PC-3 (cell line): ENCODE data around the gene AGAP1.

ENCODE experiments used
- CTCF ChIP-seq: fragments of 300-600 bp; sonication (generic); conservative IDR thresholded peaks from 2 replicates; pipeline ENCODE4 v1.5.1; 2017; ENCODE audit warnings: antibody characterized with exemption, low read depth, mild to moderate bottlenecking, low read length
- EZH2 ChIP-seq: fragments of 300-600 bp; sonication (generic); IDR thresholded peaks from one replicate; pipeline ENCODE4 v1.6.1; 2017; ENCODE audit warnings: antibody characterized with exemption, mild to moderate bottlenecking, low read length; ENCODE audit not compliant: unreplicated experiment
- EZH2phosphoT487 ChIP-seq: fragments of 300-600 bp; sonication (generic); IDR thresholded peaks from 2 replicates; pipeline ENCODE4 v1.6.1; 2018; ENCODE audit warnings: mild to moderate bottlenecking, antibody characterized with exemption, low read length, borderline replicate concordance

DNA sequence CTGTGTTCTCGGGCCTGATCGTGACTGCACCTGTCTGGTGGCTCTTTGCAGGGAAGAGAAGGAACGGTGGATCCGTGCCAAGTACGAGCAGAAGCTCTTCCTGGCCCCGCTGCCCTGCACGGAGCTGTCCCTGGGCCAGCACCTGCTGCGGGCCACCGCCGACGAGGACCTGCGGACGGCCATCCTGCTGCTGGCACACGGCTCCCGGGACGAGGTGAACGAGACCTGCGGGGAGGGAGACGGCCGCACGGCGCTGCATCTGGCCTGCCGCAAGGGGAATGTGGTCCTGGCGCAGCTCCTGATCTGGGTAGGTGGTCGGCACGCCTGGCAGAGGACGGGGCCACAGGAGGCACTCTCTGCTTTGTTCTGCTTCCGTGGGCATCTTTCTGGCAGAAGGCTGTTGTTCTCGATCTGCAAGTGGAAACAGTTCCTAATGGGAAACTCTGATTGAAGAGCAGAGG is 626.3 kb downstream of the AGAP1 start:
- TF ChIP-seq CTCF: no peak
- TF ChIP-seq EZH2: no peak
- no peak for TF ChIP-seq EZH2phosphoT487
